Measurements from ENCODE around the gene TIPRL. TPM values are rescaled to one million over a fixed set of nuclear protein-coding genes. Genes with fewer than 3 reads are reported as not detected.
"Not testable (repeated sequence)": the region's sequence is repeated elsewhere in the genome, so short reads cannot be mapped to it uniquely, and the experiment has no call there.

The TIPRL gene
- total RNA-seq, 1 experiment from 2014 or later, result 53.8 TPM

- H3K27ac ChIP-seq (ENCODE audit: low read length), result no peak overlapping the region
- H3K9me2 ChIP-seq (replicated peaks; ENCODE audit: insufficient read depth, low read length), result no peaks in the 10 kb centered on the region
- H4K20me1 ChIP-seq (ENCODE audit: insufficient read depth, low read depth, low read length), result no peaks in the 10 kb centered on the region
- H3K4me2 ChIP-seq (ENCODE audit: low read depth, low read length, poor library complexity, severe bottlenecking), result no peak overlapping the region
- no peak overlapping the region for H2AFZ ChIP-seq (ENCODE audit: low read length)
- DNase-seq, result no peak
- no peaks in the 10 kb centered on the region for H3K27me3 ChIP-seq (ENCODE audit: low read length)
- no peaks in the 10 kb centered on the region for H3K9me3 ChIP-seq (ENCODE audit: low read length)
- no peaks in the 10 kb centered on the region for H3K36me3 ChIP-seq (ENCODE audit: insufficient read depth, low read length)
- no peaks in the 10 kb centered on the region for H3K79me2 ChIP-seq (ENCODE audit: low read length)
- H3K4me3 ChIP-seq (ENCODE audit: low read length), result no peak overlapping the region
- H3K4me1 ChIP-seq (ENCODE audit: low read length), result peaks cover 8% of the 10 kb centered on the region
- H3K9ac ChIP-seq (ENCODE audit: low read length), result no peak overlapping the region
Measured at GRCh38 chr1:168150283-168150682, 28.5 kb upstream of the TIPRL start.

- Histone ChIP-seq H3K36me3 (ENCODE audit: insufficient read depth, low read length) (no peaks in the 10 kb centered on the region), H3K27ac (ENCODE audit: low read length) (no peak overlapping the region), H4K20me1 (ENCODE audit: insufficient read depth, low read depth, low read length) (no peaks in the 10 kb centered on the region), H3K79me2 (ENCODE audit: low read length) (no peaks in the 10 kb centered on the region), H3K9me2 (replicated peaks; ENCODE audit: insufficient read depth, low read length) (no peaks in the 10 kb centered on the region; the same call in 1 of the 2 replicates), H3K4me3 (ENCODE audit: low read length) (no peak overlapping the region), H3K4me2 (ENCODE audit: low read depth, low read length, poor library complexity, severe bottlenecking) (no peak overlapping the region), H3K27me3 (ENCODE audit: low read length) (no peaks in the 10 kb centered on the region), H2AFZ (ENCODE audit: low read length) (no peak overlapping the region), H3K9me3 (ENCODE audit: low read length) (no peaks in the 10 kb centered on the region), H3K9ac (ENCODE audit: low read length) (no peak overlapping the region), H3K4me1 (ENCODE audit: low read length) (peaks cover 4% of the 10 kb centered on the region; the same call in 1 of the 2 replicates)
- no peak for DNase-seq
Measured at GRCh38 chr1:168151935-168152334, 26.8 kb upstream of the TIPRL start.

GRCh38 chr1:168154707-168155106 lies 24.1 kb upstream of the TIPRL start:
- not testable (repeated sequence) for H3K36me3 ChIP-seq (ENCODE audit: insufficient read depth, low read length); H3K4me2 ChIP-seq (ENCODE audit: low read depth, low read length, poor library complexity, severe bottlenecking); H3K79me2 ChIP-seq (ENCODE audit: low read length); H3K9me3 ChIP-seq (ENCODE audit: low read length); H3K27me3 ChIP-seq (ENCODE audit: low read length); H3K9me2 ChIP-seq (replicated peaks; ENCODE audit: insufficient read depth, low read length); H4K20me1 ChIP-seq (ENCODE audit: insufficient read depth, low read depth, low read length); H3K27ac ChIP-seq (ENCODE audit: low read length); H3K4me1 ChIP-seq (ENCODE audit: low read length); H3K4me3 ChIP-seq (ENCODE audit: low read length); H2AFZ ChIP-seq (ENCODE audit: low read length); H3K9ac ChIP-seq (ENCODE audit: low read length)
- DNase-seq, result peak; percentile 44

- Histone ChIP-seq H3K9me3 (ENCODE audit: low read length) (peaks cover 12% of the 10 kb centered on the region; the same call in 1 of the 2 replicates), H3K9ac (ENCODE audit: low read length) (no peak overlapping the region), H3K27me3 (ENCODE audit: low read length) (no peaks in the 10 kb centered on the region), H3K9me2 (replicated peaks; ENCODE audit: insufficient read depth, low read length) (no peaks in the 10 kb centered on the region; the same call in 1 of the 2 replicates), H3K36me3 (ENCODE audit: insufficient read depth, low read length) (no peaks in the 10 kb centered on the region), H3K4me2 (ENCODE audit: low read depth, low read length, poor library complexity, severe bottlenecking) (no peak overlapping the region), H3K4me1 (ENCODE audit: low read length) (no peaks in the 10 kb centered on the region), H4K20me1 (ENCODE audit: insufficient read depth, low read depth, low read length) (no peaks in the 10 kb centered on the region), H2AFZ (ENCODE audit: low read length) (no peak overlapping the region), H3K27ac (ENCODE audit: low read length) (no peak overlapping the region), H3K79me2 (ENCODE audit: low read length) (no peaks in the 10 kb centered on the region), H3K4me3 (ENCODE audit: low read length) (no peak overlapping the region)
- no peak for DNase-seq
Measured at GRCh38 chr1:168155910-168156309, 22.9 kb upstream of the TIPRL start.

- Histone ChIP-seq H3K4me2 (ENCODE audit: low read depth, low read length, poor library complexity, severe bottlenecking) (no peak overlapping the region), H3K27me3 (ENCODE audit: low read length) (no peaks in the 10 kb centered on the region), H4K20me1 (ENCODE audit: insufficient read depth, low read depth, low read length) (no peaks in the 10 kb centered on the region), H3K9me3 (ENCODE audit: low read length) (peaks cover 12% of the 10 kb centered on the region; the same call in 1 of the 2 replicates), H3K36me3 (ENCODE audit: insufficient read depth, low read length) (no peaks in the 10 kb centered on the region), H3K79me2 (ENCODE audit: low read length) (no peaks in the 10 kb centered on the region), H3K9ac (ENCODE audit: low read length) (no peak overlapping the region), H3K27ac (ENCODE audit: low read length) (no peak overlapping the region), H2AFZ (ENCODE audit: low read length) (no peak overlapping the region), H3K4me1 (ENCODE audit: low read length) (no peaks in the 10 kb centered on the region), H3K4me3 (ENCODE audit: low read length) (no peak overlapping the region), H3K9me2 (replicated peaks; ENCODE audit: insufficient read depth, low read length) (no peaks in the 10 kb centered on the region; the same call in 1 of the 2 replicates)
- no peak for DNase-seq
Measured at GRCh38 chr1:168157638-168158037, 21.1 kb upstream of the TIPRL start.

- H4K20me1 ChIP-seq (ENCODE audit: insufficient read depth, low read depth, low read length), result no peaks in the 10 kb centered on the region
- H3K27ac ChIP-seq (ENCODE audit: low read length), result no peak overlapping the region
- H3K9ac ChIP-seq (ENCODE audit: low read length), result no peak overlapping the region
- no peak overlapping the region for H2AFZ ChIP-seq (ENCODE audit: low read length)
- H3K9me3 ChIP-seq (ENCODE audit: low read length), result peaks cover 12% of the 10 kb centered on the region; the same call in 1 of the 2 replicates
- no peaks in the 10 kb centered on the region for H3K79me2 ChIP-seq (ENCODE audit: low read length)
- DNase-seq, result no peak
- no peaks in the 10 kb centered on the region; the same call in 1 of the 2 replicates for H3K9me2 ChIP-seq (replicated peaks; ENCODE audit: insufficient read depth, low read length)
- no peaks in the 10 kb centered on the region for H3K27me3 ChIP-seq (ENCODE audit: low read length)
- H3K4me1 ChIP-seq (ENCODE audit: low read length), result peaks cover 8% of the 10 kb centered on the region
- H3K36me3 ChIP-seq (ENCODE audit: insufficient read depth, low read length), result no peaks in the 10 kb centered on the region
- H3K4me2 ChIP-seq (ENCODE audit: low read depth, low read length, poor library complexity, severe bottlenecking), result no peak overlapping the region
- no peak overlapping the region for H3K4me3 ChIP-seq (ENCODE audit: low read length)
Measured at GRCh38 chr1:168159251-168159650, 19.5 kb upstream of the TIPRL start.

- DNase-seq, result no peak
- peaks cover 12% of the 10 kb centered on the region; the same call in 1 of the 2 replicates for H3K9me3 ChIP-seq (ENCODE audit: low read length)
- H3K36me3 ChIP-seq (ENCODE audit: insufficient read depth, low read length), result no peaks in the 10 kb centered on the region
- no peak overlapping the region for H3K4me2 ChIP-seq (ENCODE audit: low read depth, low read length, poor library complexity, severe bottlenecking)
- no peak overlapping the region for H3K27ac ChIP-seq (ENCODE audit: low read length)
- no peaks in the 10 kb centered on the region for H3K79me2 ChIP-seq (ENCODE audit: low read length)
- peaks cover 8% of the 10 kb centered on the region for H3K4me1 ChIP-seq (ENCODE audit: low read length)
- H3K4me3 ChIP-seq (ENCODE audit: low read length), result no peak overlapping the region
- no peaks in the 10 kb centered on the region for H3K27me3 ChIP-seq (ENCODE audit: low read length)
- no peak overlapping the region for H2AFZ ChIP-seq (ENCODE audit: low read length)
- H3K9me2 ChIP-seq (replicated peaks; ENCODE audit: insufficient read depth, low read length), result no peaks in the 10 kb centered on the region; the same call in 1 of the 2 replicates
- H3K9ac ChIP-seq (ENCODE audit: low read length), result no peak overlapping the region
- no peaks in the 10 kb centered on the region for H4K20me1 ChIP-seq (ENCODE audit: insufficient read depth, low read depth, low read length)
Measured at GRCh38 chr1:168159979-168160378, 18.8 kb upstream of the TIPRL start.

- H3K79me2 ChIP-seq (ENCODE audit: low read length), result no peaks in the 10 kb centered on the region
- H3K4me1 ChIP-seq (ENCODE audit: low read length), result peaks cover 8% of the 10 kb centered on the region
- H3K27ac ChIP-seq (ENCODE audit: low read length), result no peak overlapping the region
- no peak for DNase-seq
- H3K4me2 ChIP-seq (ENCODE audit: low read depth, low read length, poor library complexity, severe bottlenecking), result no peak overlapping the region
- H3K9me3 ChIP-seq (ENCODE audit: low read length), result peaks cover 12% of the 10 kb centered on the region; the same call in 1 of the 2 replicates
- no peaks in the 10 kb centered on the region for H4K20me1 ChIP-seq (ENCODE audit: insufficient read depth, low read depth, low read length)
- no peak overlapping the region for H3K4me3 ChIP-seq (ENCODE audit: low read length)
- no peaks in the 10 kb centered on the region for H3K36me3 ChIP-seq (ENCODE audit: insufficient read depth, low read length)
- H2AFZ ChIP-seq (ENCODE audit: low read length), result no peak overlapping the region
- no peaks in the 10 kb centered on the region for H3K27me3 ChIP-seq (ENCODE audit: low read length)
- no peaks in the 10 kb centered on the region; the same call in 1 of the 2 replicates for H3K9me2 ChIP-seq (replicated peaks; ENCODE audit: insufficient read depth, low read length)
- no peak overlapping the region for H3K9ac ChIP-seq (ENCODE audit: low read length)
Measured at GRCh38 chr1:168161459-168161858, 17.3 kb upstream of the TIPRL start.

All from Karpas-422 (cell line).